BJ (cell line): ENCODE measurements around the gene CBLIF. TPM values are rescaled to one million over a fixed set of nuclear protein-coding genes. Genes with fewer than 3 reads are reported as not detected.

ENCODE experiments used
- CTCF ChIA-PET: fragments of 350-600 bp; formaldehyde crosslinking; extraction: SDS; loops from one replicate; lab custom pipeline; 2021; ENCODE audit warnings: antibody characterized with exemption, inconsistent platforms; lab: Yijun Ruan, JAX
- POLR2A ChIA-PET: fragments of 300-600 bp; sonication (Branson Sonifier 250); formaldehyde crosslinking; extraction: SDS; loops from one replicate; lab custom pipeline; 2021; ENCODE audit warnings: antibody characterized with exemption; lab: Charles Lee
- DNase-seq: peaks from one replicate; pipeline ENCODE4 v3.0.0-alpha.2; 2011; ENCODE audit warnings: low read depth
- H3K27me3 ChIP-seq: 2 replicates; pipeline ENCODE4 v1.6.0; 2011; ENCODE audit warnings: low read length; ENCODE audit not compliant: control insufficient read depth, insufficient read depth
- H3K36me3 ChIP-seq: 2 replicates; pipeline ENCODE4 v1.5.1; 2011; ENCODE audit warnings: low read length; ENCODE audit not compliant: control insufficient read depth, insufficient read depth
- H3K4me3 ChIP-seq: 2 replicates; pipeline ENCODE4 v1.5.1; 2011; ENCODE audit warnings: low read depth, mild to moderate bottlenecking, control low read depth, low read length
- polyA plus RNA-seq: library from polyadenylated mRNA; depleted of rRNA; stranded (reverse); fragments of >200 nt; gene quantifications from 2 replicates; pipeline ENCODE4 v1.2.3, GENCODE V29; 2011
- TF ChIP-seq, protein P1 (sequence below): IDR thresholded peaks from 2 replicates; pipeline ENCODE4 v1.5.1; 2011; ENCODE audit warnings: low read depth, mild to moderate bottlenecking, control low read depth, inconsistent platforms, low read length, moderate library complexity; ENCODE audit not compliant: insufficient read depth

The CBLIF gene
- polyA plus RNA-seq, 1 experiment = not detected

DNA sequence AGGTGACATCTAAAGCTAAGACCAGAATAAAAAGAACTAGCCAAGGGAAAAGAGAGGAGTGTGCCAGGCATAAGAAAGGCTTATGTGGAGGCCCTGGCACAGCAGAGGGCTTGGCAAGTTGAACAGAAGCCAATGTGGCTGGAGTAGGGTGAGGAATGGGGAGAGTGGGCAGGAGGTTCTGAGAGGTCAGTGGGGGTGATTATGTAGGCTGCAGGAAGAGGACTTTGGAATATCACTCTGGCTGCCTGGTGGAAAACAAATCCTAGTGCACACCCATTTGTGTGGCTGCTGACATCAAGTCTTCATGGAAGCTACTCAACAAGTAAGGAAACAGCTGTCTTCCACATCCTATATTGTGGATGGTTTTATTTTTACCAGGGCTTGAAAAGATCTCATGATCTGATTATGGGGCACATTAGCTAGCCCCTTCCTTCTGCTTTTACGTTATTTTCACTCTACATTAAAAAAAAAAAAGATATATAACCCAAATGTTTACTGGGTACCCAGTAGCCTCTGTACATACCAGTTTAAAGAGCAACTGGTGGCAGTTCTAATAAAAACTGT is 38.2 kb downstream of the CBLIF start:
- no peak for DNase-seq
- ChIA-PET POLR2A (no interaction called here), CTCF (interaction anchor here (15.7 kb wide), 1 partner anchor 53 kb away, joined by 181 read pairs; the partner anchor contains the start of gene STX3)
- TF ChIP-seq, protein P1, sequence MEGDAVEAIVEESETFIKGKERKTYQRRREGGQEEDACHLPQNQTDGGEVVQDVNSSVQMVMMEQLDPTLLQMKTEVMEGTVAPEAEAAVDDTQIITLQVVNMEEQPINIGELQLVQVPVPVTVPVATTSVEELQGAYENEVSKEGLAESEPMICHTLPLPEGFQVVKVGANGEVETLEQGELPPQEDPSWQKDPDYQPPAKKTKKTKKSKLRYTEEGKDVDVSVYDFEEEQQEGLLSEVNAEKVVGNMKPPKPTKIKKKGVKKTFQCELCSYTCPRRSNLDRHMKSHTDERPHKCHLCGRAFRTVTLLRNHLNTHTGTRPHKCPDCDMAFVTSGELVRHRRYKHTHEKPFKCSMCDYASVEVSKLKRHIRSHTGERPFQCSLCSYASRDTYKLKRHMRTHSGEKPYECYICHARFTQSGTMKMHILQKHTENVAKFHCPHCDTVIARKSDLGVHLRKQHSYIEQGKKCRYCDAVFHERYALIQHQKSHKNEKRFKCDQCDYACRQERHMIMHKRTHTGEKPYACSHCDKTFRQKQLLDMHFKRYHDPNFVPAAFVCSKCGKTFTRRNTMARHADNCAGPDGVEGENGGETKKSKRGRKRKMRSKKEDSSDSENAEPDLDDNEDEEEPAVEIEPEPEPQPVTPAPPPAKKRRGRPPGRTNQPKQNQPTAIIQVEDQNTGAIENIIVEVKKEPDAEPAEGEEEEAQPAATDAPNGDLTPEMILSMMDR = no peak
- peaks cover 15% of the 10 kb centered on the region for H3K36me3 ChIP-seq
- H3K27me3 ChIP-seq = no peaks in the 10 kb centered on the region
- H3K4me3 ChIP-seq = no peak overlapping the region

GRCh38 chr11:59804061-59804460 is 41.2 kb downstream of the CBLIF start:
- no peak overlapping the region for H3K4me3 ChIP-seq
- H3K27me3 ChIP-seq = no peaks in the 10 kb centered on the region
- CTCF ChIA-PET = interaction anchor here (15.7 kb wide), 1 partner anchor 49 kb away, joined by 181 read pairs; the partner anchor contains the start of gene STX3
- POLR2A ChIA-PET = no interaction called here
- TF ChIP-seq, protein P1 = no peak
- no peak for DNase-seq
- peaks cover 17% of the 10 kb centered on the region for H3K36me3 ChIP-seq

GRCh38 chr11:59802639-59803176 is 42.6 kb downstream of the CBLIF start:
- no peak overlapping the region for H3K4me3 ChIP-seq
- peaks cover 17% of the 10 kb centered on the region for H3K36me3 ChIP-seq
- no peak for DNase-seq
- POLR2A ChIA-PET = no interaction called here
- no peaks in the 10 kb centered on the region for H3K27me3 ChIP-seq
- TF ChIP-seq, protein P1 = peak; percentile 58
- CTCF ChIA-PET = interaction anchor here (1.4 to 15.7 kb wide), 5 partner anchors 11 to 58 kb away, joined by 3 to 181 read pairs (median 7); partner anchors contain the start of gene STX3

DNA sequence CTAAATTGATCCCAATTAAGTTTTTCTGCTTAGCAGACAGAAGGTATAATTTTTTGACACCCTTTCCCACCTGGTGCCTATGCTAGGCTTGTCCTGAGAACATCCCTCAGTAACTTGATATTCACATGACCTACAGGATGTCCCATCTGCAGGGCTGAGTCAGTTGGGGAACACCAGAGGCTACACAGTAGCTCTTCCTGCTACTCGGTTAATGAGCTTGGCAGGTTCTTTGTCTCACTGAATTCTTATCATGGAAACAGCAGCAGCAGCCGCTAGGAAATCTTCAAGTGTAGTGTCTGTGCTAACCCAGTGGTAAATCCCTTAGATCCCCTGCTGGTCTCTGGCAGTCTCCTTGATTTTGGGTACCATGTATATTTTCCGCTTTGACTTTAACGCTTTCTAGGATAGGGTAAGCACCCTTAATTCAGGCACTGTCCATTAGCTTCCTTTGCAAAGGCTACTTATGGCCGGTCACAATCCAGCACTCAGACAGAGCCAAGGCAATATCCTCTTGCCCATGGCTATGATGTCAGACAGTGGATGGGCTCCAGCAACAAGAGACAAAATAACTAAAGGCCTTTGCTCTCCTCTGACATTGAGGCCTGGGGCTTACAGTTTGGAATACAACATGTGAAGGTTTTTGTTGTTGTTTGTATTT is 43.2 kb downstream of the CBLIF start:
- no peak for DNase-seq
- no peak overlapping the region for H3K4me3 ChIP-seq
- ChIA-PET POLR2A (no interaction called here), CTCF (interaction anchor here (0.8 to 15.7 kb wide), 11 partner anchors 11 to 265 kb away, joined by 3 to 181 read pairs (median 4); partner anchors contain the start of gene STX3)
- H3K36me3 ChIP-seq = peaks cover 15% of the 10 kb centered on the region
- no peaks in the 10 kb centered on the region for H3K27me3 ChIP-seq
- TF ChIP-seq, protein P1 = no peak

DNA sequence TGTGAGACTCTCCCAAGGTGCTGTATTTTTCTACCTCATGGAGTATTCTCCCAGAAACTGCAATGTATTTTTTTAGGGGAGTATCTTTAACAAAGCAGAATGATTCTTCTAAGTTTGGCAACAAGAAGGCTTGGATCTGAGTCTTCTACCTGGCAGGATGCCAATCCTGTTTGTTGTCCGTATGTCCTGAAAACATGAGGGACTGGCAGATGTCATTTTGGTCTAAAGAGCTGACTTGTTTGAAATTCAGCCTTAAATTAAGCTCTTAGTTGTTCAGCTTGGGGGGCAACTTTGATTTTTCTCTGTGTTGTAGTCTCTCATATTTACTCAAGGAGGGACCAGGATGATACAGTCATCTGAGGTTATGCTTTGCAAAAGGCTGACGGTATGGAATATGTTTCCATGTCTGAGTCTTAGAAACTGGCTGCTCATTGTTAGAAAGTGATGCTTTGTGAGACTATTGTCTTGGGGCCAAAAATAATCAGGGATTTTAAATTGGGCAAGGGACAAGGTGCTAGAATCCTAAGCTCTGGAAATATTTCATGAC is 44.1 kb downstream of the CBLIF start:
- POLR2A ChIA-PET = no interaction called here
- H3K4me3 ChIP-seq = no peak overlapping the region
- H3K27me3 ChIP-seq = no peaks in the 10 kb centered on the region
- TF ChIP-seq, protein P1 = no peak
- CTCF ChIA-PET = interaction anchor here (0.8 to 15.7 kb wide), 13 partner anchors 9 to 264 kb away, joined by 3 to 181 read pairs (median 4); partner anchors contain the start of genes MRPL16 and STX3
- peaks cover 7% of the 10 kb centered on the region for H3K36me3 ChIP-seq
- DNase-seq = no peak
